ENCODE results near the gene ELOB.

ELOB gene

GRCh38 chr16:2766430-2767139, 10.5 kb downstream of the ELOB start:
- no peak for DNase-seq

GRCh38 chr16:2765462-2766404, 11.3 kb downstream of the ELOB start:
- no peak for DNase-seq

- no peak for DNase-seq
These were observed 12.4 kb downstream of the ELOB start for GRCh38 chr16:2764718-2765117.

GRCh38 chr16:2763173-2763572, 13.9 kb downstream of the ELOB start:
- no peak for DNase-seq

- DNase-seq = no peak
These were observed 14.4 kb downstream of the ELOB start for GRCh38 chr16:2762711-2763110.

GRCh38 chr16:2761886-2762583, 15.0 kb downstream of the ELOB start:
- DNase-seq = no peak

- no peak for DNase-seq
These were observed 15.6 kb downstream of the ELOB start for GRCh38 chr16:2761472-2761871.

- DNase-seq = no peak
These were observed 19.7 kb downstream of the ELOB start for GRCh38 chr16:2757344-2757743.

GRCh38 chr16:2756288-2757015, 20.6 kb downstream of the ELOB start:
- no peak for DNase-seq

- DNase-seq = no peak
These were observed 21.9 kb downstream of the ELOB start for GRCh38 chr16:2755158-2755557.

- no peak for DNase-seq
These were observed 23.4 kb downstream of the ELOB start for GRCh38 chr16:2753733-2754020.

- peak; percentile 77 to 87 for DNase-seq
These were observed 24.0 kb downstream of the ELOB start for GRCh38 chr16:2752850-2753732.

- peak; percentile 95 to 100 for DNase-seq
These were observed 24.8 kb downstream of the ELOB start, which contains the start of gene SRRM2 for GRCh38 chr16:2752035-2752849. Gene SRRM2, plus strand, starts transcription at chr16:2752638. Its CDS starts 3,727 bp downstream, at chr16:2756365.

GRCh38 chr16:2751577-2752034, 25.5 kb downstream of the ELOB start:
- no peak for DNase-seq

GRCh38 chr16:2749936-2750335, 27.1 kb downstream of the ELOB start:
- DNase-seq = no peak

- DNase-seq = no peak
These were observed 27.6 kb downstream of the ELOB start for GRCh38 chr16:2749476-2749875.

GRCh38 chr16:2748757-2749455, 28.2 kb downstream of the ELOB start:
- no peak for DNase-seq

- DNase-seq = no peak
These were observed 31.1 kb downstream of the ELOB start for GRCh38 chr16:2745961-2746360.

GRCh38 chr16:2745116-2745890, 31.8 kb downstream of the ELOB start:
- DNase-seq = no peak

All from NCI-H187 (cell line).